Ammon's horn (tissue), 1 donor: ENCODE results near the gene RP2.

Experiments used
- DNase-seq: peaks from one replicate; pipeline ENCODE4 v3.0.0-alpha.2; 2016; ENCODE audit warnings: low spot score

Gene RP2

GRCh38 chrX:46836701-46837557 lies at the start of gene RP2:
Gene RP2, plus strand, starts transcription at chrX:46837043. Its CDS starts 58 bp downstream, at chrX:46837101.
- peak; percentile 95 for DNase-seq

DNA sequence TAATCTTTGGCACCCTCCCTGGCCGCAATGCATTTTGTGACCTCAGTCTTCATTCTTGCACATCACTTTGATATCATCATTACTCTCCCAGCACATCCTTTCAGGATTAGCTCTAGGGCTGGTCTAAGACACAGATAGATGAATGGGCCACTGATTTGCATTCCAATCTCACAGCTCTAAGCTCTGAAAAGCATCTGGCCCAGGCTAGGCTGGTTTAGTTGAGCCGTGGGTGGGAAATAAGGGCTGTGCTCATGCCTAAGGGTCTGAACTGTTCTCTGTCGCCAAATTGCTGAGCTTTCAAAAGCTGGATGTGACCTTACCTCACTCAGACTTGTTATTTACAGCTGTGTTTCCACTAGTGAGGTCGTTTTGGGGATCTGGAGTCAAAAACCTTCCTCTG lies 47.9 kb upstream of the RP2 start:
- DNase-seq = no peak

- no peak for DNase-seq
Observed at GRCh38 chrX:46791927-46792809, 44.7 kb upstream of the RP2 start.

- no peak for DNase-seq
Observed at GRCh38 chrX:46792810-46793188, 44.0 kb upstream of the RP2 start.

GRCh38 chrX:46793386-46794143 lies 43.3 kb upstream of the RP2 start:
- no peak for DNase-seq

DNA sequence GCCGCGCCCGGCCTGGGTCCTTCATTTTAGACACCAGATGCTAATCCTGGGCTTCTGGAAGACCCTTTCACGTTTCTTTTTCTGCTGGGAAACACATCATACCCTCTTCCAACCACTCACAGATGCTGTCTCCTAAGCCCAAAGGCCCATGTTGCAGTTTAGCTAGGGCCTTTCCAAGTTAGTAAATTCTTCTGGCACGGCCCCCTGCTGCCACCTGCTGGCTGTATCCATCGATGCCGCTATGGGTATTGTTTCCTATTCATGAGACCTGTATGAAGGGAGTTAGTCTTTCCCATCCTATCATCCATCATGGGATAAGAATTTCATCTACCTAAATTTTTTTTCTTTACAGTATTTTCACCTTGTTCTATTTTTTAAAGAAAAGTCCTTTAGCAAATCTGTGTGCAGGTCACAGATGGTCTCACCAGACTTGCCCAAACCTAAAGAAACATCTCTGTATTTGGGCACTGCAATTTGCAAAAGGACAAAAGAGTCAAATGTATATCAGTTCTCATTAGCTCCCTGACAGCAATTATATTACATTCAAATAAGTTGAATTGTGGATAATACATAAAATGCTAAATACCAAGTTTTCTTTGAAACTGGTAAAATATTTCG lies 40.2 kb upstream of the RP2 start:
- DNase-seq = peak; percentile 66

DNA sequence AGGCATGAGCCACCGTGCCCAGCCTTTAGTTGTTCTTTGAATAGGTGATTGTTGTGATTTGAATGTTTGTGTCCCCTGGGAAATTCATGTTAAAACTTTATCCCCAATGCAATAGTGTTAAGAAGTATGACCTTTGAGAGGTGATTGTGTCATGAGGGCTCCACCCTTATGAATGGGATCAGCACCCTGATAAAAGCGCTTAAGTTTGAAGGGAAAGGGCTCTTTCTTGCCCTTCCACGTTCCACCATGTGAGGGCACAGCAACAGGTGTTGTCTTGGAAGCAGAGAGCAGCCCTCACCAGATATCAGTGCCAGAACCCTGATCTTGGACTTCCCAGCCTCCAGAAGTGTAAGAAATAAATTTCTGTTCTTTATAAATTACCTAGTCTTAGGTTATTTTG lies 33.7 kb upstream of the RP2 start:
- no peak for DNase-seq

DNA sequence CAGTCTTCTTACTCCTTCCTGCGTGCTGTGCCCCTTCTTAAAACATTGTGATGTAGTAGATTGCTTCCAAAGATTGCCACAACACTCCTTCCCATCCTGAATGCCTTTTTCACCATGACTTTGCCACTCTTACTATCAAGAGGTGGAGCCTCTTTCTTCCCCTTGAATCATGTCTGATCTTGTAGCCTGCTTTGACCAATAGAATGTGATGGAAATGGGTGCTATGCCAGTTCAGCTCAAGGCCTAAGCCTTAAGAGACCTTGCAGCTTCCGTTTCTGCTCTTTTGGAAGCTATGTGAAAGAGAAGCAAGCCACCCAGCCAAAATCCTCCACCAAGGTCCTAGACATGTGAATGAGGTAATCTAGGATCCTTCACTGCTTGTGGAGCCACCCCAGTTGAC lies 31.6 kb upstream of the RP2 start:
- no peak for DNase-seq

GRCh38 chrX:46811121-46811520 lies 25.7 kb upstream of the RP2 start:
- no peak for DNase-seq

GRCh38 chrX:46812445-46812844 lies 24.4 kb upstream of the RP2 start:
- no peak for DNase-seq

GRCh38 chrX:46814966-46815365 lies 21.9 kb upstream of the RP2 start:
- DNase-seq = no peak

DNA sequence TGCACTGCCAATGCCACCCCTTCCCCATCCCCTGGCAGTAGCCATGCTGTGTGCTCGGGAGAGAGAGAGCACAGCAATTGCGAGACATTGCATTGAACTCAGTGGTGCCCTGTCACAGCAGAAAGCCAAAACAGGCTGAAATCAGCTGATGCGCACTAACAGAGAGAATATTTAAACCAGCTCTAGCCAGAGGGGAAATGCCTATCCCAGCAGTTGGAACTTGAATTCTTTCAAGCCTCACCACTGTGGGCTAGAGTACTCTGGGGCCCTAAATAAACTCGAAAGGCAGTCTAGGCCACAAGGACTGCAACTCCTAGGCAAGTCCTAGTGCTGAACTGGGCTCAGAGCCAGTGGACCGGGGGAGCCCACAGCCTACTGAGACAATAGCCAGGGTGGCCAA lies 17.7 kb upstream of the RP2 start:
- no peak for DNase-seq

- no peak for DNase-seq
Observed at GRCh38 chrX:46820391-46821100, 16.3 kb upstream of the RP2 start.

- no peak for DNase-seq
Observed at GRCh38 chrX:46823481-46823880, 13.4 kb upstream of the RP2 start.

GRCh38 chrX:46831765-46832327 lies 5.0 kb upstream of the RP2 start:
- DNase-seq = no peak

DNA sequence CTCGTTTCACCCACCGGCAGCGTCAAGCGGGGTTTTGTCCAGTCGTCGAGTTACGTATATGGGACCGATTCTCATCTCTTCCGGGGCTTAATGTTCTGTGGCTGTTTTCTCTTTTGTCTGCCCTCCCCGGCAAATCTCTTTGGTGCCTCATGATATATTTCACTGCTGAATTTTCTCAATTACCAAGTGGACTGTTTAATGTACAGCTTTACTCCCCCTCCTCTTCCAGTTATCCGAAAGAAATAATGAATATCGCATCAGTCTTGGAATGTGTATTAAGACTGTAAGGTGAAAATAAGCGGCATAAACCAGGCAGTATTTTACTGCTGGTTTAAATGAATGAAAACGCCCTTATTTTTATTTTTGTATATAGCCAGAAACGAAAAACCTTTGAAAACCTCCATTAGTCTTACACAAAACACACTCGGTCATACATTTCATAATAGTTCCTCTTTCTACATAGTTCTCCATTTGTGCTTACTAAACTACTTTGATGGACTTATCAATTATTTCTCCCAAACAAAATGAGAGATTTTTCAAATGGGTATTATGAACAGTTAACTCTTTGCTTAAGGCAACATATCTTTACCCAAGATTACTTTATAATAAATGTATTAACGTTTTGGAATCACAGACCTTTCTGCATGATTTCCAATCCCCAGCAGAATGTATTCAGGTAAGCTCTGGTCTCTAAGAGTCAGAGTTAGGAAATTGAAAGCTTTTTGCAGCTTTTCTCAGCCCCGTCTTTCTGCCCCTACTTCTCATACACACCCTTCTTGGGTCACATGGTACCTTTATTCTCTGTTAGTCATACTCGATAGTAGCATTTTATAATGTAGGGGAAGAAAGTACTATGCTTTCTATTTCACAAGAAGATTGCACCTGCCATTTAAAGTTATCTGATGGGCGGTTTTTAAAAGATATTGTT lies 979 bp downstream of the RP2 start:
- DNase-seq = no peak

DNA sequence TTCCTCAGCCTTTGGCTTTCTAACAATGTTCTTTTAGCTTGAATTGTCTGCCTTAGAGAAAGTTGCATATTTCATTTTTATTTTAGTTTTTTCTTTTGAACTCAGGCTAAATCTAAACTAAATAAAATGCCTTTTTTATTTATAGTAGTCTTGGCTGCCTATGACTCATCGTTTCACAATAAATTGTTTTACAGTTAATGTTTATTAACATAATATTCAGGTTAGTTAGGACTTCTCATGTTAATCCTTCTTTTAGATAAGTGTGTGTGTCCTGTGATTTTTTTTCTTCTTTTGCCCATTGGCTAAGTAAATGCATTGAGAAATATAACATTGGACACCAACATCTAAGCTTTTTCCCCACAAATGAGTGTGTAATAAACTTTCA lies 1.6 kb downstream of the RP2 start:
- DNase-seq = no peak

DNA sequence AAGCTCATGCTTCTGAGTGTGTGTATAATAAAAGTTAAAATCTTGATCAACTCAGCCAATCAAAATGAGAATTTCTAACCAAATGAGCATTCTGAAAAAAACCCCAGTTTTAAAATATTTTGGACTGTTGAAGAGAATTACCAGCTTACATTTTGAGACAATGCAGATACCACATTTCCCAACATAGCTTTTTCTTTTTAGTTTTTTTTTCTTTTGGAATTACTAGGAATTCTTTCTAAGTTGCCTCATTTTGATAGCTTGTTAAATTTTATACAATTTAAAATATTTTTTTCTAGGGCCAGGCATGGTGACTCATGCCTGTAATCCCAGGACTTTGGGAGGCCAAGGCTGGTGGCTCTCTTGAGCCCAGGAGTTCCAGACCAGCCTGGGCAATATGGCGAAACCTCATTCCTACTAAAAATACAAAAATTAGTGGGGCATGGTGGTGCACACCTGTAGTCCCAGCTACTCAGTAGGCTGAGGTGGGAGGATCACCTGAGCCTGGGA lies 2.2 kb downstream of the RP2 start:
- DNase-seq = no peak

DNA sequence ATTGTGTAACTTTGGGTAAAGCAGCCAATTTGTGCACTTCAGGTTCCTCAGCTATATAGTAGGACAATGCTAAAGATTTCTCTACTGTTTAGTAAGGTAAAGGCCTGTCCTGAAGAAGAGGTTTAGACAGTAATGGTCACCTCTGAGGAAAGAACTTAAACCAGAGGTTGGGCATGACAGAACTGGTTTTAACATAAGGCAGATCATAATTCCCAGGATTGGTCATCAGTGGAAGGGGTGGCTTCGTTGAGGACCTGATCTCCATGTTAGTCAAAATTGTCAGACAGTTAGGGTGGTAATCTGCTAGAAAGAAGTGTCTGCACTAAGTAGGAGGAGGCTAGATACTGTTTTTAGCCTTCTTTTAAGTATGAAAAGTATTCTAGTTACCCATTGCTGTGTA lies 4.1 kb downstream of the RP2 start:
- DNase-seq = no peak

GRCh38 chrX:46841346-46841745 lies 4.5 kb downstream of the RP2 start:
- DNase-seq = peak; percentile 57
